HG03135 (cell line): ENCODE data around the gene TRNAU1AP.

ENCODE experiments used
- ATAC-seq: cut with Tn5 transposase; IDR thresholded peaks from one replicate; pipeline ENCODE4 v1.9.1; 2021; ENCODE audit warnings: mild to moderate bottlenecking, moderate library complexity; ENCODE audit not compliant: unreplicated experiment

The TRNAU1AP gene

GRCh38 chr1:28604411-28604810, 51.5 kb downstream of the TRNAU1AP start:
- no peak for ATAC-seq

DNA sequence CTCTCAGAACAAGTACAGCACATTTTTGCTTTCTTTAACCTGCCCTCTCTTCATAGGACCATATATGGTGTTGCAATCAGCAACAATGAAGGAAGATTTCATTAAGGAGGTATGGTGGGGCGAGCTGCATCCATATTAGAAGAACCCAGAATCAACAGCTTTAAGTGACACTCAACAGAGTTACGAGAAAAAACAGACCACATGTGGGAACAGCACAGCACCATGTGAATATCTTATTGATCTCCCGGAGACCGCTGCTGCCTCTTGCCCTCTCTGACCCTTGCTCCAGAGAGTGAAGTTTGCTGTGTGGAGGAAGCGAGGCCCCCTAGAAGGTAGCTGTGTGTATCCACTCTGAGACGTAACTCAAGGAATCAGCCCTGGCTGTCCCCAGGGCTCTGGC, 52.1 kb downstream of the TRNAU1AP start:
- no peak for ATAC-seq

DNA sequence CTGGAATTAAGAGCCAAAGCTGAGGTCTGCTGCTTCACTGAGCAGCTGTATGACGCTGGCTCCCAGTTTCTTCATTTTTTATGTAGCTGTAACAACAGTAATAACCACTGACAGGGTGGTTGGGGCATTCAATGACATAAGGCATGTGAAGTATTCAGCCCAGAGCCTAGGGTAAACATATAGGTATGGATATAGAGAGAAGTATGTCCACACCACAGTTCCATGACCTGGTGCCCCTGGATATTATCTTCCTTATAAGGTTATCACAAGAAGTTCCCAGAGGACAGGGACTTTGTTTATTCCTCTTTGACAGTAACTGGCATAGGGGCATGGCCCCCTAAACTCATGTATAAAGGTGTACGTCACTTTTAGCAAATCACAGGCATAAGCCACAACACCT, 53.9 kb downstream of the TRNAU1AP start:
- ATAC-seq = no peak

DNA sequence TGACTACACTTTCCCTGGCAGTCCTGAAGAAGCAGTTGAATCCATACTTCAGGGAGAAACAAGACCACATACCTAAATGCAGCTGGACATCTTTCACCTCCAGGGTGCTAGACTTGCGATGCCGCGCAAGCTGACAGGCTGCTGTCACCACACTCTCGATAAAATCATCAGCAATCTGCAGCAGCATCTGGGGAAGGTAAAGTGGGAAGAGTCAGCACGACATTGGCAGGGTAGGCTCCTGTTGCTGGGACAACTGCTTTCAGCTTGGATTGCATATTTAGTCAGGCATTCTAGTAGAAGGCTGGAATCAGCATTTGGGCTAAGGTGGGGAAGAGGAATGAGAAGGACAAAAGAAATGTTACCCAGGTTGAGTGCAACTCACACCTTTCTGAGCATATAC, 60.3 kb downstream of the TRNAU1AP start:
- ATAC-seq = no peak
